GM19023 (cell line): ENCODE results near the gene SLC26A6.

Experiments used
- ATAC-seq: cut with Tn5 transposase; IDR thresholded peaks from one replicate; pipeline ENCODE4 v1.9.1; 2021; ENCODE audit warnings: mild to moderate bottlenecking, moderate library complexity; ENCODE audit not compliant: unreplicated experiment

Gene SLC26A6

GRCh38 chr3:48599509-48600285 lies 35.6 kb downstream of the SLC26A6 start:
- no peak for ATAC-seq

DNA sequence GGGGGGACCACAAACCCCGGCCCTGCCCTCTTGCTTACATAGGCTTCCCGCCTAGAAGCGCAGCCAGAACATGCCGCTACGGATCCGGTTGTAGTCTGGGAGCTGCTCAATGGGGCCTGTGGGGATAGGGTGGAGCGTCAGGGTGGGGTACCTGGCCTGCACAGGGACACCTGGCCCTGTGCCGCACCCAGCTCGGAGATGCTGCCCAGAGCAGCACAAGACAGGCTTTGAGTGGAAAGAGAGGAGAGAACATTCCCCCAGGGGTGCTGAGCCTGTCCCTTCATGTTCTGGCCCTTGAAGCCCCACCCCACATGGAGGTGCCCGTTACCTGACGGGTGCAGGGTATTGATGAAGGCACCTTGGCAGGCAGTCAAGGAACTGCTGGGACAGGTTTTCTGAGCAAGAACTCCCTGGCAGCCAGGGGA lies 36.2 kb downstream of the SLC26A6 start:
- no peak for ATAC-seq

- no peak for ATAC-seq
Measured at GRCh38 chr3:48598323-48599076, 36.8 kb downstream of the SLC26A6 start.

- ATAC-seq, result no peak
Measured at GRCh38 chr3:48597408-48597800, 37.9 kb downstream of the SLC26A6 start.

DNA sequence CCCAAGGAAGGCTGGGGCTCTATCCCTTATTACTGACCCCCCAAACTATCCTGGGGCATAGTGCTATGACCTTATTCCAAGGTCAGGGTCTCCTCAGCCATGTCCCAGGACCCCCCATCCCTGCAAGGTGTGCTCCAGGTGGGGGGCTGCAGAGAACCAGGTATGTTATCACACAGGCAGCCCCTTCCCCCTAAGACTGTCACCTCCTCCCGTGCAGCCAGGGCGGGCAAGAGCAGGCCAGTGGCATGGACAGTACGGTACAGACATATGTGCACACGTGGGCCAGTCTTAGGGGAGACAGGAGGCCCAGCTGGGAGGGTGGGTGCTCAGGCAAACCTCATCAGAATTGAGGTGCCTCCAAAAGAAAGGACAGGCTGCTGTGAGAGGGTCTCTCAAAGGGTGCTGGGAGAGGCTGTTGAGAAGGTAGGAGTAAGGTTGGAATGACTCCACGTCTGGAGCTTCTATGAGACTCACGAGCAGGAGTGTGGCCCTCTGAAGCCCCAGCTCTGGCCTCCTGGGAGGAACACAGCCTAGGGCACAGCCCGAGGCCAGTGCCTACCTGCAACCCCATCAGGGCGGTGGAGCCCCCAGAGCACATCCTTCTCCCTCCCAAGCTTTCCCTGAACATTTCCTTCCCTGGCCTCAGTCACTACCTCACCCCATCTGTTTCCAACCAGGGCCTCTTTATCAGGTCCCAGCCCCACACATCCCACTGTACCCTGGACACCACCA lies 38.4 kb downstream of the SLC26A6 start:
- ATAC-seq, result no peak

DNA sequence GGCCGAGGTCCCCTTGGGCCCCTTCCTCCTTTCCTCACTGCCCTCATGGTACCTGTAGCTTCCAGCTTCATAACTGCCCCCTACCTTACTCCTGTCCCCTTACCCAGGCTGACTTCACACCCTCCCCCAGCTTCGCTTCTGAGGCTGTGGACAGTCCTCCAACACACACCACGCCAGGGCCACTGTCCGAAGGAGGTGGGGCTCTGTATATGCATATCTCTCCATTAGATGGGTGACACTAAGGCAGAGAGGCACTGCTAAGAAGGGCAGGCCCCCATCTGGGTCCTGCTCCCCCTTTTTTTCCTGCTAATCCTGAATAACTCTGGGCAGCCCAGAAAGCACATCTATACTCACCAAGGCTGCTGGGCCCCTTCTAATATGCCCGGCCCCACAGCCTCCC lies 39.1 kb downstream of the SLC26A6 start:
- no peak for ATAC-seq

DNA sequence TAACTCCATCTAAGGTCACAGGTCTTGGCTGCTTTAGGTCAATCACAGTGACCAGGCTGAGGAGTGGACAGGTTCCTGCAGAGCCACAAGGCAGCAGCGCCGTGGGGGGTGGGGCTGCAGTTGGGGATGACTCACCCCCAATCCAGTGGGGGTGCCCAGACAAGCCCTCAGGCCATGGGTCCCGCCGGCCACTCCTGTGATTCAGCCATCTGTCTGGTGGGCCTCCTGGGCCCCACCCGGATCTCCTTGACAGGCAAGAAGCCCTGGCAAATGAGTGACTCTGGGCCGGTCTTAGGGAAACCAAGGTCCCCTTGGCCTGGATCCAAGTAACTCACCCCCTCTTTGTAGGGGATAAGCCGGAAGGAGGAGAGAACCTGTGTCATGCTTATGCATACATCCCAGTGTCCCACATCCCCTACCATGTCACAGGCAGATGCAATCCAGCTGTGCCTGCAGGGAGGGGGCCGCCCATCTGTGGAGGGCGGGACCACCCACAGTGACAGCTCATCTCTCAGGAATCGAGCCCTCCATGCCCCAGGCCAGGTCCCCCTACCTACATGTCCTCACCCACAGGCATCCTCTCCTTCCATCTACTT lies 39.6 kb downstream of the SLC26A6 start:
- ATAC-seq, result no peak

GRCh38 chr3:48595075-48595525 lies 40.2 kb downstream of the SLC26A6 start, which contains the start of gene COL7A1:
Gene COL7A1, minus strand, starts transcription at chr3:48595329. Its CDS starts 170 bp downstream, at chr3:48595159.
- no peak for ATAC-seq

- ATAC-seq, result no peak
Measured at GRCh38 chr3:48594417-48595049, 40.7 kb downstream of the SLC26A6 start.

DNA sequence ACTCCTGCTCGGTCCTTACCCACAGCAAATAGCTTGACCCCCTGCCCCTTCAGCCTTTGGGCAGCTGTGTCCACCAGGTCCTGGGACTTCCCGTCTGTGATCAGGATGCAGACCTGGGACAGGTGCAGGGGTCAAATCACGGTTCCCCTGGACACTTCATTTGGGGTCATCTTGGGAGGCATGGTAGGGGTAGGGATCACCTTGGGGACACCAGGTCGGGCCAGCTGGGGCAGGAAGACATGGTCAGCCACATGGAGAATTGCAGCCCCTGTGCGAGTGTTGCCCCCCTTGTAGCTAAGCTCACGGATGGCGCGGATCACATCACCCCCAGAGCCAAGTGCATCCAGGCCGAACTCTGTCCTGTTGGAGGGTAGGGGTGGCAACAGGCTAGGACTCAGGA lies 41.9 kb downstream of the SLC26A6 start:
- ATAC-seq, result no peak

GRCh38 chr3:48592519-48593087 lies 42.7 kb downstream of the SLC26A6 start:
- no peak for ATAC-seq

- no peak for ATAC-seq
Measured at GRCh38 chr3:48591886-48592518, 43.3 kb downstream of the SLC26A6 start.

- ATAC-seq, result no peak
Measured at GRCh38 chr3:48591436-48591835, 43.8 kb downstream of the SLC26A6 start.

DNA sequence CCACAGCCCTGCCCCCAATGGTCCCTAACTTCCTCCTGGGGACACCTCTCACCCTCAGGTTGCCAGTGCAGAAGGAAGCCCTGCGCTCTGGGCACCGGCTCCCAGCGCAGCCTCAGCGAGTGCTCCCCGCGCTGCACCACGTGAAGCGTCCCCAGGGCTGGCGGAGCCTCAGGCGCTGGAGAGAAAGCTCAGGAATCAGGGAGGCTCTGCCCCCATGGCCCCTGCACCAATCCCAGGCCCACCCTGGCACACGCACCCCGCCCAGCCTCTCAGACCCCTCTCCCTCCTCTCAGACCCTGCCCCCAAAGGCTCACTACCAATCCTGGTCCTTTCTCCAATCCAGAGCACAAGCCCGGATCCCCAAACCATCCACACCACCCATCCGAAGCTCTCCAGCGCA lies 47.0 kb downstream of the SLC26A6 start:
- ATAC-seq, result no peak

DNA sequence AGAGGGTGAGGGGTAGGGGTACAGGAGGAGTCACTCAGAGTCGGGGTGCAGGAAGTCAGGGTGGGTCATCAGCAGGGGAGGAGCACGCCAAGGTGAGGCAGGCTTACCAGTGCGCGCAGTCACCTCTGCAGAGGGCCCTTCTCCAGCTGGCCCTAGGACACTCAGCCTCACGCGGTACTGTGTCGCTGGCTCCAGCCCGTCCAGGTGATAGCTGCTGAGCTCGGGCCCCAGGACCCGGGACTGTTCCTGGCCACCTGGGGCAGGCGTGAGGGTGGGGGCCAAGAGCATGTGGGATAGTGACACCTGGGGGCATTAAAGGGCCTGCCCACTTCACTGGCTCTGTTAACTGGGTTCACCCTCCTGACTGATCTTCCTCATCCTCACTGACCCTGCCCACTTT lies 47.6 kb downstream of the SLC26A6 start:
- no peak for ATAC-seq

DNA sequence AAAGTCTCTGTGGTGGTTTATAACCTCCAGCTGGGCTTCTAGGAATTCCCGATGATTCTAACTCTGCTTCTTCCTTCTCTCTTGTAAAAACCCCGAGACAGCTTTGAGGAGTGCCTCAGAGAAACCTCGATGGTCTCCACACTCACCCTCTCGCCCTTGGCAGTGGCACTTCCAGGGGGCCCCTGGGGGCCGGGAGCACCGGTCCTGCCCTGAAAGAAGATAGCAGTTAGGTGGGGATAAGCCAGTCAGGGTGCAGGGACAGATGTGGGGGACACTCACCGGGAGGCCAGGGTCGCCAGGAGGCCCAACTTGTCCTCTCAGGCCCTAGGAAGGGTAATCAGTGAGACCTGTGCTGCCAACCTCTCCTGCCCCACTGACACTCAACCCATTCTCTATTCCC lies 49.9 kb downstream of the SLC26A6 start:
- ATAC-seq, result no peak

DNA sequence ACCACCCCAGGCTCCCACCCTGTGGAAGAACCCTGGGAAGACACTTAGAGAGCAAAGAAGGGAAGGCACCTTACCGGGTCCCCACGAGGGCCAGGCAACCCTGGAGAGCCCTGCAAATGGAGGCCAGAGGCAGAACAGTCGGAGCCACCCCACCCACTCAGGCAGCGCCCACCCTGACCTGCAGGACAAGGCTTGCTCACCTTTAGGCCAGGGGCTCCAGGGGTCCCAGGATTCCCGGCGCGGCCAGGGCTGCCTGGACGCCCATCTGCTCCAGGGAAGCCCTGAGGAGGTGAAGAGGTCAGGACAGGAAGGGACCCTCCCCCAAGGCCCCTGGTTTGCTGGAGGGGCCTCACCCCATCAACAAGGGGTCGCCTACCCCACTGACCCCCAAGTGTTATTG lies 50.4 kb downstream of the SLC26A6 start:
- ATAC-seq, result no peak

GRCh38 chr3:48581621-48582481 lies 53.4 kb downstream of the SLC26A6 start:
- no peak for ATAC-seq

- no peak for ATAC-seq
Measured at GRCh38 chr3:48576647-48577046, 58.6 kb downstream of the SLC26A6 start.
